HCEC 1CT (cell line): ENCODE measurements around the gene AKR1C3.

Source experiments
- DNase-seq: peaks from one replicate; pipeline ENCODE4 v3.0.0-alpha.2; 2017

The AKR1C3 gene

DNA sequence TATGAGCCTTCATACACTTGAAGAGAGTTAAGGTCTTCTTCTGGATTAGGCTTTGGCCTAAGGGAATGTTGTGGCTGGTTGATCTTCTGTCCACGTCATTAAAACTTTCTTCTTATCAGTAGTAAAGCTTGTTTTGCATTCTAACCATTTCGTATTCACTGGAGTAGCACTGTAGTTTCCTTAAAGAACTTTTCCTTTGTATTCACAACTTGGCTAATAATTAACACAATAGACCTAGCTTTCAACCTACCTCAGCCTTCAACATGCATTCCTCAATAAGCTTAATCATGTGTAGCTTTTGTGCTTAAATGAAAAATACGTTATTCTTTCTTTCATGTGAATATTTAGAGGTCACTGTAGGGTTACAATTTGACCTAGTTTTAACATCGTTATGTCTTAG lies 48.0 kb downstream of the AKR1C3 start:
- DNase-seq = no peak

DNA sequence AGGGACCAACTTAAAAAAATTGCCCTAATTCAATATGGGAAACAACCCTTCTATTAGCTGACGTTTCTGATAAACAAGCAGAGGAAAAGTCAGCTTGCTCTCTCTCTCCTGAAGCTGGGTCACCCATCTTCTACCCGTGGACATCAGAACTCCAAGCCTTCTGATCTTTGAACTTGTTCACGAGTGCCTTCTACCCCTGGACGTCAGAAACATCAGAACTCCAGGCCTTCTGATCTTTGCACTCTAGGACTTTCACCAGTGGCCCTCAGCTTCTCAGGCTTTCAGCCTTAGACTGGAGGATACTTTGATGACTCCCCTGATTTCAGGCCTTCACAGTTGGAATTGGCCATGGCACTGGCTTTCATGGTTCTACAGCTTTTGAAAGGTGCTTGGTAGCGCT lies 48.9 kb downstream of the AKR1C3 start:
- DNase-seq = no peak

DNA sequence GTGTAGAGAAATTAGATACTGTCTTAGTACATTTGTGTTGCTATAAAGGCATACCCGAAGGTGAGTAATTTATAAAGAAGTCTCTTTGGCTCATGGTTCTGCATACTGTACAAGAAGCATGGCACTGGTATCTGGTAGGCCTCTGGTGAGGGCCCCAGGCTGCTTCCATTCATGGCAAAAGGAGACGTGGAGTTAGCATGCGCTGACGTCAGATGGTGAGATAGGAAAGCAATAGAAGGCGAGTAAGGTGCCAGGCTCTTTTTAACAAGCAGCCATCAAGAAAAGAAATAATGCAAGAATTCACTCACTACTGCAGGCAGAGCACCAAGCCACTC lies 52.7 kb downstream of the AKR1C3 start:
- no peak for DNase-seq

DNA sequence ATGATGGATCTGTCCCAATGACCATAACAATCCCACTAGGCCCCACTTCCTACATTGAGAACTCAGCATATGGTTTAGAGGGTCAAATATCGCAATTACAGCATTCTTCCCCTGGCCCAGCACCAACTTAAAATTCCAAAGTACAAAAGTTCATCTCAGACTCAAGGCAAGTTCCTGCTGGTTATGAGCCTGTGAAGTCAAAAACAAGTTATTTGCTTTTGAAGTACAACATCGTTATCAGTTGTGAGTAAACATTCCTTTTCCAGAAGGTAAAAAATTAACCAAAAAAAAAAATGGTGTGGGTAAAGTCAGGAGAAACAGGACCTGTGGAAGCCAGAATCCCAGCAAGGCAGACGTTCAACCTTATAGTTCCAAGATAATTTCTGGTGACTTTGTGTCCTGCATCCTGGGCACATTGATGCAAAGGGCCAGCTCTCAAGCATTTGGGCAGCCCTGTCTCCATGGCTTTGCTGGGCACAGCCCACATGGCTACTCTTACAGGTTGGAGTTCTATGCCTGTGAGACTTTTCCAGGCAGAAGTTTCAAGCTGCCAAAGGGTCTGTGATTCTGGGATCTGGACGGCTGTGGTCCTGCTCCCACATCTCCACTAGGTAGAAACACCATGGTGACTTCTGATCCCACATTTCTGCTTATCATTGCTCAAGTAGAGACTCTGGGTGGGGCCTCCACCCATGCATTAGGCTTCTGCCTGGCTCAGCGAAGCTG lies 53.2 kb downstream of the AKR1C3 start:
- no peak for DNase-seq

DNA sequence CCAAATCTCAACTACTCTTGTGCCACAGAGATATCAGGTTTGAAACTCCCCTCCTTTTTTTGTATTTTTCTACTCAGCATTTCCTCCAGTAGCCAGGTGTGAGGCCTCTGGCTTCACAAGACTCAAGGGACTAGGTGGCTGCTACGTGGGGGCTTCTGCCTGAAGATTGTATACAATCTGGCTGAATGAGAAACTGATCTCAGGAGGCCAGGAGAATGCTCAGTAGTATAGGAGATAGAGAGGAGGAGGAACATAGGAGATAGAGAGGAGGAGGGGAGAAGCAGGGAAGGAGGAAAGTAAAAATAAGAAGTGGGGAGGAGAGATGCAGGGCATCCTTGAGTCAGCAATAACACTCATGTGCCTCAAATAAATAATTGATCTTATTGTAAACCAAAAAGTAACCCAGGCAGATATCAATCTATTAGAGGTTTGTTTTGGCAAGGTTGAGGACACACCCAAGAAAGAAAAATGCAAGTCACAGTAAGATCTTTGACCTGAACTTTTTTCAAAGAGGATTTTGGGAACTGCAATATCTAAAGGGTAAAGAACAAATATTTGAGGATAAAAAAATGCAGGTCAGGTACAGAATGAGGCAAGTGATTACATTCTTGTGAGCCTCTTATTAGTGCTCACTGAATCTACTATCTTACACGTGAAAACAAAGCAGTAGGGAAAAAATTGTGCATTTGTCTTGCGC lies 53.9 kb downstream of the AKR1C3 start:
- DNase-seq = no peak

DNA sequence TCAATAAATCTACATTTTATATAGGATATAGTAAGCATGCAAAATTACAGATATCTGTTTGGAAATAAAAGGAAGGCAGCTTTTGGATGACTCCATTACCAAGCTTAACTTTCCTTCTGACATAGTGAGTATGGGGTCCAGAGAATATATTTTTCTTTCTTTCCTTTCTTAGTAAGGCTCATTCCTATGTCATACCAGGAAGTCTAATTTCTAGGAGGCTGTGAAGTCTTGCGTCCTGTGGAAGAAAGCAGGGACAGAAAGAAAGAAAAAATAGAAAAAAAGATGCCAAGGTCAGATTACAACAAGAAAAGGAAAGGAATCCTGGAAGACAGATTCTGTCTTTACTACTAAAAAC lies 54.4 kb downstream of the AKR1C3 start:
- DNase-seq = no peak

DNA sequence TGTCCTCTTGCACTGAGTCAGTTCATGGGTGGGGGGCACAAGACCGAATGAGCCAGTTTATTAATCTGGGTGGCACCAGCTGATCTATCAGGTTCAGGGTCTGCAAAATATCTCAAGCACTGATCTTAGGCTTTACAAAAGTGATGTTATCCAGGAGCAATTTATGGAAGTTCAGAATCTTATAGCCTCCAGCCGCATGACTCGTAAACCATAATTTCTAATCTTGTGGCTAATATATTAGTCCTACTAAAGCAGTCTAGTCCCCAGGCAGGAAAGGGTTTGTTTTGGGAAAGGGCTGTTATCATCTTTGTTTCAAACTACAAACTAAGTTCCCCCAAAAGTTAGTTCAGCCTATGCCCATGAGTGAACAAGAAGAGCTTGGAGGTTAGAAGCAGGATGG lies 56.9 kb downstream of the AKR1C3 start:
- DNase-seq = no peak

DNA sequence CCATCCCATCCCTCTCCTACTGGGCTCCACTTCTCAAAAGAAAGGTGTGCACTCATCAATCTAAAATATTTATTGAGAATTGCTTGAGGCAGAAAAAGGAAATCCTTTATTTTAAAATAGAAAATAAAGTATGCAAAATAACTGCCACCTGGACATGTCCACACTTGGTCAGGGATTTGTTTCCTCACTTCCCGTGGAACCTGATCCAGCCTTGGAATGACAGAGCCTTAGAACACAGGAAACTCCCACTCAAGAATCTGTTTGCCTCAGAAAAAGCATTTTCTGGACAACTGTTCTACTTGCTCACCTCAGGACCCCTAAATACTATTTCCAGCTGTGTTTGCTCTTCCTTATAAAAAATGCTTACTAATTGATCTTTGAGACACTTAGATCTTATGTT lies 61.7 kb downstream of the AKR1C3 start:
- DNase-seq = no peak
